GM21390 (cell line): ENCODE measurements around the gene RALB.
"Not testable (repeated sequence)": the region's sequence is repeated elsewhere in the genome, so short reads cannot be mapped to it uniquely, and the experiment has no call there.

Source experiments
- ATAC-seq: cut with Tn5 transposase; IDR thresholded peaks from one replicate; pipeline ENCODE4 v1.9.1; 2021; ENCODE audit not compliant: unreplicated experiment

The RALB gene

GRCh38 chr2:120313695-120314615 is 61.3 kb downstream of the RALB start:
- ATAC-seq = no peak

GRCh38 chr2:120314690-120315366 is 62.2 kb downstream of the RALB start:
- no peak for ATAC-seq

GRCh38 chr2:120315367-120316033 is 62.8 kb downstream of the RALB start:
- no peak for ATAC-seq

- ATAC-seq = no peak
Measured at GRCh38 chr2:120316071-120316470, 63.4 kb downstream of the RALB start.

GRCh38 chr2:120316528-120317179 is 64.0 kb downstream of the RALB start:
- ATAC-seq = no peak

- no peak for ATAC-seq
Measured at GRCh38 chr2:120317180-120317533, 64.5 kb downstream of the RALB start.

GRCh38 chr2:120317916-120318315 is 65.3 kb downstream of the RALB start:
- no peak for ATAC-seq

- no peak for ATAC-seq
Measured at GRCh38 chr2:120318626-120319025, 66.0 kb downstream of the RALB start.

- no peak for ATAC-seq
Measured at GRCh38 chr2:120319123-120319522, 66.5 kb downstream of the RALB start.

GRCh38 chr2:120319686-120320317 is 67.2 kb downstream of the RALB start:
- no peak for ATAC-seq

GRCh38 chr2:120320318-120320851 is 67.7 kb downstream of the RALB start:
- no peak for ATAC-seq

GRCh38 chr2:120320887-120321556 is 68.4 kb downstream of the RALB start:
- ATAC-seq = not testable (repeated sequence)

- ATAC-seq = no peak
Measured at GRCh38 chr2:120321721-120322284, 69.2 kb downstream of the RALB start.

- ATAC-seq = no peak
Measured at GRCh38 chr2:120322329-120322728, 69.7 kb downstream of the RALB start.

- ATAC-seq = no peak
Measured at GRCh38 chr2:120323214-120323613, 70.6 kb downstream of the RALB start.

- no peak for ATAC-seq
Measured at GRCh38 chr2:120323807-120324399, 71.3 kb downstream of the RALB start.

- ATAC-seq = no peak
Measured at GRCh38 chr2:120324933-120325332, 72.3 kb downstream of the RALB start.

GRCh38 chr2:120326066-120326465 is 73.4 kb downstream of the RALB start:
- no peak for ATAC-seq
